HS-27A (cell line): ENCODE data around the gene TRIO.

Experiments
- DNase-seq: peaks from one replicate; pipeline ENCODE4 v3.0.0-alpha.2; 2012; ENCODE audit warnings: low read depth, missing footprints

TRIO gene

GRCh38 chr5:14123551-14123950 lies 19.6 kb upstream of the TRIO start:
- no peak for DNase-seq

DNA sequence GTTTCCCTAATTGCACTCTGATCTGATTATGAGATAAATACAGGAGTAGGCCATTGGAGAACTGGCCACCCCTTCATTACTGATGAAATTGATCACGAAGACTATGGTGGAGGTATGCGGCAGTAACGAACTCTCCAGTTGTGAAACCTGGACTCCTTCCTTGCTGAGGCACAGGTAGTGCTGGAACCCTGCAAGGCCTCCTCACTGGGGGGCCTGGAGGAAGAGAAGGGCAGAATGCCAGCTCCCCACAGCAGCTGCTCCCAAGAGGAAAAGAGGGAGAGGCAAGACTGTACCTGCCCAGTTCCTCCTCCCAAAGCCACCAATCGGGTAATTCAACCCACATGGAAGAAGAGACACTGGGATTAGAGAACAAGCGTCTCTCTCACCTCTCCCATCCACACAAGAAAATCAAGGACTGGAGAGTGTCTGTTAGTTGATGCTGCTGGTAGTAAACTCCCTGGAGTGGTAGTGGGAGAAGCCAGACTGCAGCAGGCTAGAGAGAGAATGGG lies 19.1 kb upstream of the TRIO start:
- DNase-seq: no peak

- DNase-seq: no peak
Measured at GRCh38 chr5:14125262-14125661, 17.9 kb upstream of the TRIO start.

DNA sequence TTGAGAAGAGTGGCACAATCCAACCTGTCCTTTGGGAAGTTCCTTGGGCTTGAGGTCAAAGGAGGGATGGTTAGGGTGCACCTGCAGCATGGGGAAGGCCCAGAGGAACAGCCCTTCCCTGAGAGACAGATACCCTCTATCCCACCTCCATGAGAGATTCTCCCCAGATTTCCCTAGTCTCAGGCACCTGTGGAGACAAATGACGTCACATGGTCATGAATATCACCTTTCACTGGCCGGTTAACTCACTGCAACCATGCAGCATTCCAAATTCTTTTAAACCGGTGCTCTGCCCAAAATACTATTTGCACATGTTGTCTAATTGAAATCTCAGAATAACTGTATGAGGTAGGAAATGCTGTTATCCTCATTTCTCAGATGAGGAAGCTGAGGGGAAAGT lies 15.6 kb upstream of the TRIO start:
- no peak for DNase-seq

GRCh38 chr5:14128079-14128478 lies 15.1 kb upstream of the TRIO start:
- DNase-seq: no peak

GRCh38 chr5:14129123-14129522 lies 14.0 kb upstream of the TRIO start:
- DNase-seq: no peak

DNA sequence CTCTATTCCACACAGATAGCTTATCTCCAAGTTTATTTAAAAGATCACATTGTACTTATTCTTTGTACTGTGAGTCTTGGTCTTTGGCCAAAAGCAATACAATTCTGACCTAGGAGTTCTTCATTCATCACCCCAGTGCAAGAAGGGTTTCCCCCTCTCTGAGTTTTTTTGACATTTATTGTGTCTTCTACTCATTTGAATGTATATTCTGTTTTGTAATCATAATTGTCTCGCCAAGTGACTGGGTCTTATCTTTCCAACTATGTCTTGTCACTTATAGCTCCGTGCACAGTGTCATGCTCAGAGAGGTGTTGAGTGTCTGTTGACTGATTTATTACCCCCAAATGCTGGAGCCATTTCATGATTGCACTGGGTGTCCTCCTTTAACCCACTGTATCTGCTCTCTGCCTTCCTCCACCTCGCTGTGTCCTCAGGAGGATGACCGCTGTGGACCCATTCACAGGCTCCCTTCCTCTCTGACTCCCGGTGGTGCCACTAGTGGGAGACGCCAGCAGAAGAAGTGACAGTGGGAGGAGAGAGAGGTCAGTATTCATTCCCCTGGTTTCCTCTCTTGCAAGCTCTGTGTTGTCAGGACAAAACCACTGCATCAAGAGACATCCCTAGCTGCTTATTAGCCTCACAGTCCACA lies 11.2 kb upstream of the TRIO start:
- no peak for DNase-seq

DNA sequence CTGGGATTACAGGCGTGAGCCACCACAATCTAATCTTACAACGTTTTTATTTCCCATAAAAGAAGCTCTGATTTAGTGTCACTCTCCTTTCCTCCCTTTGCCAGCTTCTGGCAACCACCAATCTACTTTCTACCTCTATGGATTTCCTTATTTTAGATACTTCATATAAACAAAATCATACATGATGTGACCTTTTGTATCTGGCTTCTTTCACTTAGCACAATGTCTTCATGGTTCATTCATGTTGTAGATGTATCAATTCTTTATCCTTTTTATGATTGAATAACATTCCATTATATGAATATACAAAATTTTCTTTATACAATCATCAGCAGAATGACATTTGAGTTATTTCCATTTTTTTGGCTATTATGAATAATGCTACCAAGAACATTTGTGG lies 9.7 kb upstream of the TRIO start:
- no peak for DNase-seq

DNA sequence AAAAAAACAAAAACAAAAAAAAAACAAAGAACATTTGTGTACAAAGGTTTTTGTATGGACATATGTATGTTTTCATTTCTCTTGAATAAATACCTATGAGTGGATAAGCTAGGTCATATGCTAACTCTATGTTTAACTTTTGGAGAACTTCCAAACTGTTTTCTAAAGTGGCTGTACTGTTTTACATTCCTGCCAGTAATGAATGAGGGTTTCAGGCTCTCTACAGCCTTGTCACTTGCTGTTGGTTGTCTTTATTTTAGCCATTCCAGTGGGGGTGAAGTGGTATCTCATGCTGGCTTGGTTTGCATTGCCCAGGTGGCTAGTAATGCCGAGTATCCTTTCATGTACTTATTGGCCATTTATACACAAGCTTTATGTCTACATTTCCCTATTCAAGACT lies 9.1 kb upstream of the TRIO start:
- no peak for DNase-seq

- DNase-seq: no peak
Measured at GRCh38 chr5:14134771-14135170, 8.4 kb upstream of the TRIO start.

- DNase-seq: no peak
Measured at GRCh38 chr5:14135621-14136020, 7.5 kb upstream of the TRIO start.

DNA sequence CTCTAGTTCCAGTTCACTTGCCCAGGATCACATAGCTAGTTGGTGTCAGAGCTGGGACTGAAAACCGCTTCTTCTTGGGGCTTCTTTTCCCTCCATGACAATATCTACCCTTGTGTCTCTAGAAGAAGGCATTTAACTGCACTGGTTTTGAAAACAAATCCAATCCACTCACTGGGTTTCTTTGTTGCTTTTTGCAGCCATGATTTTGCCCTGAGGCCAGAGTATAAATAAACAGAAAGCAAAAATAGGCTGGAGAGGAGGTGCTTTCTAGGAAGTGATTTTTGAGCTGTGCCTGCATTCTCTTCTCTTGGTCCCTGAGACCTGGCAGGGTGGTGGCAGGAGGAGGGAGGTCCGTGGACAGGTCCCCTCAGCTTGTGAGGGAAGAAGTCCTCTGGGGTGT lies 6.9 kb upstream of the TRIO start:
- DNase-seq: no peak

DNA sequence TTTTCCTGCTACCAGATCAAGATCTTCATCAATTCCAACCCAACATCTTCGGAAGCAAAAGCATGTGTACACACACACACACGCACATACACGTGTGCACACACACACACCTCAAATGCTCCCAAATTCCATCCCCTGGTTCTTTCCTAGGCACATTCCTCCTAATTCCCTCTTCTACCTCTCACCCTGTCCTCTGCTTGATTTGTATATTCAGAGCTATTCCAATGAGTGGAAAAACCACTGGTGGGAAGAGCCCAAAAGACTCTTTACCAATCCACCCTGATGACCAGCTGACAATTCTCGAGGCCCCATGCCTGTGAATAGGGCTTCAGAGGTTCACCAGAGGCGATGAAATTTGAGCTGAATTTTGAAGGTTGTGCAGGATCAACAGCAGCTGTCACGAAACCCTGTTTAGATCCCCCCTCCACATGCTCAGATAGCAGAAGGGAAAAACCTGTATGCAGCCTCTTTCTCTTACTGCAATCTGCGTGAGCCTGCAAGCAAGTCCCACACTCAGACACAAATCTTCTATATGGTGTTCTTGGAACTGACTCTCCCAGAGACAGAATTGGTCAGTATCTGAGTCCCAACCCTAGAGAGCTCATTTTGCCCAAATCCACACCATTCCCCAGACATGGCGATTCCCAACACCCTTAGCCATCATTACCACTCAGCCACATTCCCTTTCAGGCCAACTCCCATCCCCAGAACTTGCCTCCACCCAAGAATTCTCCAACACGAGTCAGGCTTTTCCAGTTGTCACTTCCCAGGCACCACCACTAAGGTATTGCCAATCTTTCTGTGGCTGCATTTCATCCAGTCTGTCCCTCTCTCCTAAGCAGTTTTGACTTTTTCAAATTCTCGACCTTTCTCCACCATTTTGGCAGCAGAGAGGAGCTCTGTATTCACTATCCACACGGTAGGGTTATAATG lies 4.3 kb upstream of the TRIO start:
- no peak for DNase-seq

- DNase-seq: no peak
Measured at GRCh38 chr5:14141764-14142163, 1.4 kb upstream of the TRIO start.

- DNase-seq: no peak
Measured at GRCh38 chr5:14142202-14142826, 828 bp upstream of the TRIO start.

- DNase-seq: no peak
Measured at GRCh38 chr5:14143546-14143840, 351 bp downstream of the TRIO start.

- no peak for DNase-seq
Measured at GRCh38 chr5:14143841-14144585, 871 bp downstream of the TRIO start.

- DNase-seq: peak; percentile 75
Measured at GRCh38 chr5:14144586-14145434, 1.7 kb downstream of the TRIO start.

DNA sequence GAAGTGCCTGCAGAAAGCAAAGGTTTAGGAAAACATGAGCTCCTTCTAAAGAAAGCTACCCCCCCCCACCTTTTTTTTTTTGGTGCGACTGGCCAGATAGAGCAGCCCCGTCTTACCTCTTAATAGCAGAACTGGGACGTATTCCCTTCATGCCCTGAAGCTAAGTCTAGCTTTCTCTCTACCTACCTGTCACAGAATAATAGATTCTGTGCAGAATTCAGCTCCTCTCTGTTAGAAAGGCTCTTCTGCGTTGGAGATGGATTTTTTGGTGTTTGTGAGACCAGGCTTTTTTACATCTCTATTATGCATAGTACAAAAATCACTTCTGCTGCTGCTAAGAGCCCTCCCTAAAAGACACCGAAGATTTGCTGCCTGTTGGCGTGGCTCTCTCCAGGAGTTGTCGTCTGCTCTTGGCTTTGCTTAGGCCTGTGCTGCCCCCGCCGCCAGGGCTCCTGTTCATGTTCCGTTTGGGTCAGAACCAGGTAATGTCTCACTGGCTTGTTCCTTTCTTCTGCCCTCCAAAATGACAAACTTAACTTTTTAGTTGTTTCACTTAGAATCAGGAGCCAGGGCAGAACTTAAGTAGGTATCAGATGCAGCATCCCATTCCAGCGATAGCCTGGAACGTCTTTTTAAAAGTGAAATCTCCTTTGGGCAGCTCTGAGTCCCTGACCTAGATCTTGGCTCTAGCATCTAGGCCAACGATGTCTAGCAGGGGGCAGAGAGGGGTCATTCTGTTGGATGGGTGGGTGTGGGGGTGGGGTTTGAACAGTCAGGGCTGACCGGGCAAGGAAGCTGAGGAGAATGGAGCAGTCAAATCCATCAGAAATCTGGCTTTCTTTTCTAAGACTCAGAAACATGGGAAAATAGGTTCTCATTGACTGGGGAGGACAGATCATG lies 2.5 kb downstream of the TRIO start:
- no peak for DNase-seq

GRCh38 chr5:14146725-14147124 lies 3.6 kb downstream of the TRIO start:
- DNase-seq: no peak
